GM12872 (cell line): ENCODE data around the gene PPP1R3F.

Experiments
- CTCF ChIP-seq: IDR thresholded peaks from 3 replicates; pipeline ENCODE4 v1.5.1; 2011; ENCODE audit warnings: low read depth, mild to moderate bottlenecking, low read length, moderate library complexity; ENCODE audit not compliant: insufficient read depth

The PPP1R3F gene

GRCh38 chrX:49230500-49231232 is 38.9 kb upstream of the PPP1R3F start:
- peak; percentile 40 for TF ChIP-seq CTCF

- no peak for TF ChIP-seq CTCF
Measured at GRCh38 chrX:49231333-49232000, 38.1 kb upstream of the PPP1R3F start.

- TF ChIP-seq CTCF, result no peak
Measured at GRCh38 chrX:49232525-49232924, 37.1 kb upstream of the PPP1R3F start.

GRCh38 chrX:49233176-49233575 is 36.4 kb upstream of the PPP1R3F start, which contains the start of gene CACNA1F:
TSS of gene CACNA1F (minus strand) at chrX:49233340. CDS start at chrX:49233309, 31 bp downstream.
- no peak for TF ChIP-seq CTCF

- no peak for TF ChIP-seq CTCF
Measured at GRCh38 chrX:49233887-49234555, 35.6 kb upstream of the PPP1R3F start.

- TF ChIP-seq CTCF, result no peak
Measured at GRCh38 chrX:49237060-49237459, 32.5 kb upstream of the PPP1R3F start.

GRCh38 chrX:49238735-49239134 is 30.9 kb upstream of the PPP1R3F start:
- no peak for TF ChIP-seq CTCF
